ENCODE measurements around the gene ABCC9. TPM values are rescaled to one million over a fixed set of nuclear protein-coding genes. Genes with fewer than 3 reads are reported as not detected.

Gene ABCC9
- total RNA-seq, 2 donors from 2014 or later: 25.0 to 52.8 TPM

GRCh38 chr12:21850419-21850818 is 90.8 kb downstream of the ABCC9 start:
- Histone ChIP-seq H3K27me3 (no peaks in the 10 kb centered on the region), H3K27ac (no peak overlapping the region), H3K9me3 (no peaks in the 10 kb centered on the region), H3K36me3 (no peaks in the 10 kb centered on the region), H3K4me1 (peaks cover 0 to 11% of the 10 kb centered on the region in 2 donors), H3K4me3 (no peak overlapping the region)
- TF ChIP-seq CTCF (IDR thresholded peaks at IDR 0.05): no peak
- DNase-seq (ENCODE audit: low spot score): no peak

GRCh38 chr12:21849878-21850277 is 91.3 kb downstream of the ABCC9 start:
- peaks cover 0 to 11% of the 10 kb centered on the region in 2 donors for H3K4me1 ChIP-seq
- H3K27ac ChIP-seq: no peak overlapping the region
- no peaks in the 10 kb centered on the region for H3K9me3 ChIP-seq
- TF ChIP-seq CTCF (IDR thresholded peaks at IDR 0.05): no peak
- DNase-seq (ENCODE audit: low spot score): no peak
- no peak overlapping the region for H3K4me3 ChIP-seq
- no peaks in the 10 kb centered on the region for H3K36me3 ChIP-seq
- H3K27me3 ChIP-seq: no peaks in the 10 kb centered on the region

- no peak for TF ChIP-seq CTCF (IDR thresholded peaks at IDR 0.05)
- Histone ChIP-seq H3K36me3 (no peaks in the 10 kb centered on the region), H3K9me3 (no peaks in the 10 kb centered on the region), H3K4me3 (no peak overlapping the region), H3K27me3 (no peaks in the 10 kb centered on the region), H3K27ac (no peak overlapping the region), H3K4me1 (peaks cover 0 to 11% of the 10 kb centered on the region in 2 donors)
- no peak for DNase-seq (ENCODE audit: low spot score)
Measured at GRCh38 chr12:21848192-21848591, 93.0 kb downstream of the ABCC9 start.

GRCh38 chr12:21843795-21844194 is 97.4 kb downstream of the ABCC9 start:
- peaks cover 0 to 4% of the 10 kb centered on the region in 2 donors for H3K4me1 ChIP-seq
- H3K36me3 ChIP-seq: peaks cover 6% of the 10 kb centered on the region
- TF ChIP-seq CTCF (IDR thresholded peaks at IDR 0.05): no peak
- H3K4me3 ChIP-seq: no peak overlapping the region
- no peaks in the 10 kb centered on the region for H3K9me3 ChIP-seq
- no peaks in the 10 kb centered on the region for H3K27me3 ChIP-seq
- no peak overlapping the region for H3K27ac ChIP-seq
- DNase-seq (ENCODE audit: low spot score): no peak

- Histone ChIP-seq H3K36me3 (peaks cover 15% of the 10 kb centered on the region), H3K27me3 (no peaks in the 10 kb centered on the region), H3K4me3 (no peak overlapping the region), H3K4me1 (peaks cover 0 to 4% of the 10 kb centered on the region in 2 donors), H3K9me3 (no peaks in the 10 kb centered on the region), H3K27ac (no peak overlapping the region)
- no peak for TF ChIP-seq CTCF (IDR thresholded peaks at IDR 0.05)
- DNase-seq (ENCODE audit: low spot score): no peak
Measured at GRCh38 chr12:21839776-21840175, 101.5 kb downstream of the ABCC9 start.

- H3K36me3 ChIP-seq: peaks cover 15% of the 10 kb centered on the region
Measured at GRCh38 chr12:21837847-21838246, 103.4 kb downstream of the ABCC9 start.

More at GRCh38 chr12:21837847-21838246, 103.4 kb downstream of the ABCC9 start:
- H3K4me3 ChIP-seq: no peak overlapping the region
- DNase-seq (ENCODE audit: low spot score): no peak
- no peak for TF ChIP-seq CTCF (IDR thresholded peaks at IDR 0.05)
- peaks cover 0 to 4% of the 10 kb centered on the region in 2 donors for H3K4me1 ChIP-seq
- no peaks in the 10 kb centered on the region for H3K9me3 ChIP-seq
- no peaks in the 10 kb centered on the region for H3K27me3 ChIP-seq
- H3K27ac ChIP-seq: no peak overlapping the region
